CD4-positive, alpha-beta T cell treated with Interleukin-17A for 4 hours (primary cell): ENCODE results near the gene NSMCE1.
"Not testable (repeated sequence)": the region's sequence is repeated elsewhere in the genome, so short reads cannot be mapped to it uniquely, and the experiment has no call there.

ENCODE experiments used
- DNase-seq: peaks from one replicate; pipeline ENCODE4 v3.0.0-alpha.2; 2020; ENCODE audit warnings: mixed read lengths

Gene NSMCE1

DNA sequence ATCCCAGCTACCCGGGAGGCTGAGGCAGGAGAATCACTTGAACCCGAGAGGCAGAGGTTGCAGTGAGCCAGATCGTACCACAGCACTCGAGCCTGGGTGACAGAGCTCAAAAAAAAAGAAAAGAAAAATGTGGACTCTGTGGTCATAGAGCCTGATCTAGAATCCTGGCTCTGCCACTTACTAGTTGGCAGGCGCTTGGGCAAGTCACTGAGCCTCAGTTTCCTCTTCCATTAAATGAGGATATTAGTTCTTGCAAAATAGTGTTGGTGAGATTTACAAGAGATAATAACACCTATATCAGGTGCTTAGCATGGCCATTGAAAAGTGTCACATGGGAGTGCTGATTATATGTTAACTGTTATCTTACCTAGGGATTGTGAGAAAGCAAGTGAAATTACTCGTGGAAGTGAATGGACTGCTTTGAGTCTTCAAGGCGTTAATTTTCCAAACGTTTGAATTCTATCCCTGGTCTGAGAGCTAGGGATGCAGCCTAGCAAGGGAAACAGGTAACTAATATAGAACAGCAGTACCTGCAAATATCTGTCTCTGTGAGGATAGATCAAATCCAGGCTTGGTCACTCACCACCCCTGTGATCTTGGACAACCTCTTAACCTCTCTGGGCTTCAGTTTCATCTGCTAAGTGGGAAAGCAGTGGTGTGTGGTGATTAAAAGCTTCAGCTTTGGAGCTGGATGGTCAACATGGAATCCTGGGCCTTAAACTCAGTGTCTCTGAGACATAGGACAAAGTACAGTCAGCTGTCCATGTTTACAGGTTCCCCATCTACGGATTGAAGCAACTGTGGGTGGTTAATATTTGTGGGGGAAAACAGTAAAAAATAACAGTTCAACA, 953 bp upstream of the NSMCE1 start:
- no peak for DNase-seq

DNA sequence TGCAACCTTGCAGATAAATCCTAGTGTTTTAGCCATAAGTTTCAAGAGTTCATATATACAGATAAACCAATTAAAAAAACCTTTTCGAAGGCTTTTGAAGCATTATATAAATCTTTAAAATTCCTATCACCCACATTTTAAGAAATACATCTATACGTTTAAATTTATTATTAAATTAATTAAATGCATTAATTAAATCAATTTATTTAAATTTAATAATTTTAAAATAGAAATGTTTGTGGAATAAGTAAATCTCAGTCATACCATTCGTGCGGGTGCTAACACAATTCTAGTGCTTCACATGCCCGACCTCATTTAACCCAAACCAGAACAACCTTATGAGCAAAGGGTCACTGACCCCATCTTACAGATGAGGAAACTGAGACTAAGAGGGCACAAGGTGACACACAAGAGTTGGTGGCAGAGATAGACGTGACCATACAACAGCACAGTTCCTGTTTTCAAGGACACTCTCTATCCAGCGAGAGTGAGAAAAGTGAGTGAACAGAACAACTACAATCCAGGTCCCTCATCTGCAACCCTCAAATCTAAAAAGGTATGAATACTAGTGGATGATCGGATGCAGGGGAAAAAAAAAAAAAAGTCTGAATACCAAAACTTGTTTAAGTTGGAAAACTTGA, 1.4 kb downstream of the NSMCE1 start:
- DNase-seq = no peak

DNA sequence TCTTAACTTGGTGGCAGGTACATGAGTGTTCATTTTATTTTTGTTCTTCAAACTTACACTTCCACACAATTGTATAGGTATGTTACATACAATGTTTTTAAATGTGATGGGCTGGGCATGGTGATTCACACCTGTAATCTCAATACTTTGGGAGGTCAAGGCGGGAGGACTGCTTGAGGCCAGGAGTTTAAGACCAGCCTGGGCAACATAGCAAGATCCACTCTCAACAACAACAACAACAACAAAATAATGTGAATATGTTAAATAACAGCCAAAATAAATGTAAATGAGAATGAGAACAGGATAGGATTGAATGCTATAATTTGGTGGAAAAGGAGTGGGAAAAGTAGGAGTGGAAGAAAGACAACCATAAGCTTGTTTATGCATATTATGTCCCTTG, 2.6 kb downstream of the NSMCE1 start:
- DNase-seq = no peak

DNA sequence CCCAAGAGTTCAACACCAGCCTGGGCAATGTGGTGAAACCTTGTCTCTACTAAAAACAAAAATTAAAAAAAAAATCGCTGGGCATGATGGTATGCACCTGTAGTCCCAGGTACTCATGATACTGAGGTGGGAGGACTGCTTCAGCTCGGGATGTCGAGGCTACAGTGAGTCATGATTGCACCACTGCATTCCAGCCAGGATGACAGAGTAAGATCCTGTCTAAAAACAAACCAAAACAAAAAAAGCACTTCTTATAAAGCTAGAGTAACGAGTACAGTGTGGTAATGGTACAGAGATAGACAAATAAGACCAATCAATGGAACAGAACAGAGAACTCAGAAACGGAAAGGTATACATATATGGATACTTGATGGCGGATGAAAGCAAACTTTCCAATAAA, 4.4 kb downstream of the NSMCE1 start:
- no peak for DNase-seq

DNA sequence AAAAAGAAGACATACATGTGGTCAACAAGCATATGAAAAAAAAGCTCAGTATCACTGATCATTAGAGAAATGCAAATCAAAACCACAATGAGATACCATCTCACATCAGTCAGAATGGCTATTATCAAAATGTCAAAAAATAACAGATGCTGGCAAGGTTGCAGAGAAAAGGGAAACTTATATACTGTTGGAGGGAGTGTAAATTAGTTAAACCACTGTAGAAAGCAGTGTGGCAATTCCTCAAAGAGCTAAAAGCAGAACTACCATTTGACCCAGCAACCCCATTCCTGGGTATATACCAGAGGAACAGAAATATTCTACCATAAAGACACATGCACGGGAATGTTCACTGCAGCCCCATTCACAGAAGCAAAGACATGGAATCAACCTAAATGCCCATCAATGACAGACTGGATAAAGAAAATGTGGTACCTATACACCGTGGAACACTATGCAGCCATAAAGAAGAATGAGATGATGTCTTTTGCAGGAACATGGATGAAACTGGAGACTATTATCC, 5.6 kb downstream of the NSMCE1 start:
- not testable (repeated sequence) for DNase-seq

DNA sequence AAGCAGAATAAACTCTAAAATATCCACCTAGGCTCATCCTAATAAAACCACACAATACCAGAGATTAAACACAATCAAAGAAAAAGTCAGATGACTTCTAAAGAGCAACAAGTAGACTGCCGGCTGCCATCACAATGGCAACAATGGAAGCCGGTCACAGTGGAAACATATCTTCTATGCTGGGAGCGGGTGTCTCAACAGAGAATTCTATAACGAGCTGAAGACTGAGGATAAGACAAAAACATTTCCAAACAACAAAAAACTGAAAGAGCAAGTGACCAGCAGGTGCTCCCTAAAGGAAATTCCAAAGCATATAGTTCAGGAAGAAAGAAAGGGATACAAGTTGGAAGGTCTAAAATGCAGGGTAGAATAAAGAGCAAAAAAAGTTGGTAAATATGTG, 8.9 kb downstream of the NSMCE1 start:
- no peak for DNase-seq

DNA sequence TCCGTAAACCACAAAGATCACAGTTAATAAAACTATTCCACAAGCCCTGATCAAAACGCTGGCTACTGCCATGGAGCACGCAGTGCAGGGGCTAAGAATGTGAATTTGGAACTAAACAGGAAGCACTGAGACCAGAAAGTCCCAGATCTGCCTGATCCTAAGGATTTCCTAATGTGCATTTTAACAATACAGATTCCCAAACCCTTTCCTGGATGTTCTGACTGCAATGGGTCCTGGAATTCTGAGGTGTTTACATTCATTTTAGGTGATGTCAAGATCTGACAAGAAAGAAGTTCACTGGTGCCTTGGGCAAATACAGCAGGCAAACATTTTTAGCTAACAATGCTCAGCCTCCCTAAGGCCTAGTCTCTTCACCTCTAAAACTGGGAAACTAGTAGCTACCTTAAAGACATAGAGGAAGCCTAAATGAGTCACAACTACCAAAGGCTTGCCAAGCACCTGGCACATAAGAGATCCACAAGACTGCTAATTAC, 10.3 kb downstream of the NSMCE1 start:
- peak; percentile 43 for DNase-seq

DNA sequence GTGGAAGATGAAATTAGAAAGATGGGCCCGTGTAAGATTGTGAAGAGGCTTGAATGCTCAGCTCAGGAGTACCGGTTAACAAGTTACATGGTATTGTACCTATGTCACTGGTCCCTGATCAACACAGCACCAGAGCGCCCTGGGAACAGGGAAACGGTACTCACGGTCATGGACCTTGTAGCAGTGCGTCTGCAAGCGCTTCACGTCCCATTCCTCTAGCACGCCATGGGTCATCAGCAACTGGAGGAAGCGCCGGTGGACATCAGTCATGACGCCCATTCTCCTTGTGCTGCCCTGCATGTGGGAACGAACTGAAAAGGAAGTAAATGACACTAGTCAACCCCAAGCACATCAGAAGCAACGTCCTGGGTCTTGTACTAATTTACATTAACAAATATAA, 11.3 kb downstream of the NSMCE1 start:
- no peak for DNase-seq

DNA sequence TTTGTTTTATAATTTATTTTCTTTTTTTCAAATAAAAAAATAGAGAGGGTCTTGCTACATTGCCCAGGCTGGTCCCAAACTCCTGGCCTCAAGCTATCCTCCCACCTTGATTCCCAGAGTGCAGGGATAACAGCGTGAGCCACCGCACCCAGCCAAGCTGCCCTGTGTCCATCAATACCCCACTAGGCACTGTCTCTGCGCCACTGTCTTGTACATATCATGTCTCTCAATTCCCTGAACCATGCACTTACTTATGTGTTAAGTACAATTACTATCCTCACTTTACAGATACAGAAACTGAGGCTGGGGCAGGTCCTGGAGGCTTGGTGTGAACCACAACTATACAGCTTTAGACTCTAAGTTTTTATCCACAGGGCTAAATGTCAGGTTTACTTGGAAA, 11.7 kb downstream of the NSMCE1 start:
- no peak for DNase-seq

DNA sequence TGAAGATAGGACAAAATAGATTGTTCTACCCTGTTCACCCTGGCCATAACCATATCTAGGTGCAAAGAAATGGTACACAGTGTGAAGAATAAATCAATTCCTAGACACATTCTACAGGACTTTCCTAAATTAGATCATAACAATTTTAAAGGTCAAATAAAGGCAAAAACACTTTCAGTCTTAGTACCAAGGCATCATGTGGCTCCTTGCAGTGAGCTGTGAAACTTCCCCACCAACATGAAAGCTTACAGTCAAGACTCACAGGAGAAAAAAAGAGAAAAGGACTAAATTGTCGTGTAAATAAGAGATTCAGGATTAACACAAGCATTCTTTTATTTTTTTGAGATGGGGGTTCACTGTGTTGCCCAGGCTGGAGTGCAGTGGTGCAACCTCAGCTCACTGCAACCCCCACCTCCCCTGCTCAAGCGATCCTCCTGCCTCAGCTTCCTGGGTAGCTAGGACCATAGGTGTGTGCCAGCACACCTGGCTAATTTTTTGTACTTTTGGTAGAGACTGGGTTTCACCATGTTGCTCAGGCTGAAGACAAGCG, 14.2 kb downstream of the NSMCE1 start:
- DNase-seq = peak; percentile 38

DNA sequence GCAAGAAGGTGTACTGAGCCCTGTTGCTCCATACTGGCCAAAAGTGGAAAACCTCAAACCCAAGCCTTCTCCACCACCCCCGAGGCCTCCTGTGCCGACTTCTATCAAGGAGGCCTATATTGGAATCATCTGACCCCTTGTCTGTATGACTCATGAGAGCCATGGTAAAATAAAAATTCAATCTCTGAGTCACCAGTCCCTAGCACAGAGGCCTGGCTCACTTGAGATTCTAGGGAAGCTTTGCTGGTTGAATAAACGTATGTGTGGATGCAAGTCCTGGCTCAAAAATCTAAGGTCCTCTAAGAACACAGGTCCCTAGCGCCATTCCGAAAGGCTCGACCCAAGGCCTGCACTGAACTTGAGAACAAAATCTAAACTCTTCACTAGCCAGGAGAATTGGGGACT, 15.0 kb downstream of the NSMCE1 start:
- DNase-seq = no peak

DNA sequence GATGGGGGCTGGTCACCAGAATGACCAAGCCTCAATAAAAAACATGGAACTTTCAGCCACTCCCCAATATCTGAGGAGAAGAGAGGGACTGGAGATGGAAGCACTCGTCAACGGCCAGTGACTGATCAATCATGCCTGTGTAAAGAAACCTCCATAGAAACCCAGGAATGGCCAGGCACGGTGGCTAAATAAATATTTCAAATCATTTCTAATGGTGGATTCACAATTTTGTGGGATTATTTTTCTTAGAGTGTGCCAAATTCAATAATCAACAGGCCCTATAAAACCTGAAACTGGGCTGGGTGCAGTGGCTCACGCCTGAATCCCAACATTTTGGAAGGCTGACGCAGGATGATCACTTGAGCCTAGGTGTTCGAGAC, 16.4 kb downstream of the NSMCE1 start:
- no peak for DNase-seq

DNA sequence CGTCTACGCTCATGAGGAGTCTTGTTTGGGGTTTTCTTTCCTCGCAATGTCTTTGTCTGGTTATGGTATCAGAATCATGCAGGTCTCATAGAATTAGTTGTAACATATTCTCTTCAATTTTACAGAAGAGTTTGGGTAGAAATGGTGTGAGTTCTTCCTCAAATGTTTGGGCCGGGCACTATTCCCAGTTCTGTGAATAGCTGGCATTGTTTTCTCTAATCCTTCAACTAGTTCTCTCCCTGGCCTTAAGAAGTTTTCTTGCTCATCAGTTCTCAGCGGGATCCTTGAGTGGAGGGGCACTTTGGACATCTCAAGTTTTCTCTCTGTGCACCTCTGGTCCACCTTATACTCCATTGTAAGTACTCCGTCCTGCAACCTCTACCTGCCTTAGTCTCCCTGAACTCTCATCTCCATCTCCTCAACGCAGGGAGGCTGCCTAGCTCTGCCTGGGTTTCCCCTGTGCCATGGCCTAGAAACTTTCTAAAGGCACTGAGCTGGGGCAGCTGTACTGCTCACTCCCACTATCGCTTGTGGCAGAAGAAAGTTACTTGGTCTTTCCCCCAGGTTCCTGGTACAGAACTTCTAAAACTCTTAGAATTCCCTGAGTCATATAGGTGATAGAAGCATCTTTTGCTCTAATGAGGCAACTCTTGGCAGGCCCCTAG, 16.9 kb downstream of the NSMCE1 start:
- no peak for DNase-seq

DNA sequence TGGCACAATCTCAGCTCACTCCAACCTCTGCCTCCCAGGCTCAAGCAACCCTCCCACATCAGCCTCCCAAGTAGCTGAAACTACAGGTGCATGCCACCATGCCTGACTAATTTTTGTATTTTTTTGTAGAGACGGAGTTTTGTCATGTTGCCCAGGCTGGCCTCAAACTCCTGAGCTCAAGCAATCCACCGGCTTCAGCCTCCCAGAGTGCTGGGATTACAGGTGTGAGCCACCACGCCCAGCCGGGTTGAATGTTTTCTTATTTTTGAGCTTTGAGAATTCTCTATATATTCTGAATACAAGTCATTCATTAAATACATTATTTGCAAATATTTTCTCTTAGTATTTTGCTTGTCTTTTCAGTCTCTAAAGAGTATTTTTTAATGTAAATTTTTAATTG, 19.7 kb downstream of the NSMCE1 start:
- DNase-seq = not testable (repeated sequence)

DNA sequence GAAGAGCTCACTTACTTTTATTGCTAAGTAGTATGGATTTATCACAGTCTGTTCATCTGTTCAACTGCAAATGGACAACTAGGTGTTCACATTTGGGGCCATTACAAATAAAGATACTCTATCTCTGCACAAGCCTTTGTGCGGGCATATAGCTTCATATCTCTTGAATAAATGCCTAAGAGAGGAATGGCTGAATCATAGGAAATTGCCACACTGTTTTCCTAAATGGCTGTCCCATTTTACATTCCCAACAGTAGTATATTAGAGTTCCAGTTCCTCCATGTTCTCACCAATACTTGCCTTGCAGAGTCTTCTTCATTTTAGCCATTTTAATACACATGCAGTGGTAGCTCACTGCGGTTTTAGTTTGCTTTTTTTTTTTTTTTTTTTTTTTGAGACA, 20.5 kb downstream of the NSMCE1 start:
- DNase-seq = no peak

DNA sequence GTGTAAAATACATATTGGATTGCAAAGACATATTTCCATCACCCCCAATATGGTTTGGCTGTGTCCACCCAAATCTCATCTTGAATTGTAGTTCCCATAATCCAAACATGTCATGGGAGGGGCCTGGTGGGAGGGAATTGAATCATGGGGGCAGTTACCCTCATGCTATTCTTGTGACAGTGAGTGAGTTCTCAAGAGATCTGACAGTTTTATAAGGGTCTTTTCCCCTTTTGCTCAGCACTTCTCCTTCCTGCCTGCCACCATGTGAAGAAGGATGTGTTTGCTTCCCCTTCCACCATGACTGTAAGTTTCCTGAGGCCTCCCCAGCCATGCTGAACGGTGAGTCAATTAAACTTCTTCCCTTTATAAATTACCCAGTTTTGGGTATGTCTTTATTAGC, 21.5 kb downstream of the NSMCE1 start:
- not testable (repeated sequence) for DNase-seq

DNA sequence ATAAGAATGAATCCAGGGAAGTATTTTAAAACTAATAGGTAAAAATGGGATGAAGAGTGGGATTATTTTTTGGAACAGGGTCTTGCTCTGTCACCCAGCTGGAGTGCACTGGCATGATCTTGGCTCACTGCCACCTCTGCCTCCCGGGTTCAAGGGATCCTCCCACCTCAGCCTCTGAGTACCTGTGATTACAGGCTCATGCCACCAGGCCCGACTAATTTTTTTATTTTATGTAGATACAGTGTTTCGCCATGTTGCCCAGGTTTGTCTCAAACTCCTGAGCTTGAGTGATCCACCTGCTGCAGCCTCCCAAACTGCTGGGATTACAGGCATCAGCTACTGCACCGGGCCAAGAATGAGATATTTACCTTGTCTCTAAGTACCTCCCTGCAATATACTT, 22.1 kb downstream of the NSMCE1 start:
- DNase-seq = no peak

DNA sequence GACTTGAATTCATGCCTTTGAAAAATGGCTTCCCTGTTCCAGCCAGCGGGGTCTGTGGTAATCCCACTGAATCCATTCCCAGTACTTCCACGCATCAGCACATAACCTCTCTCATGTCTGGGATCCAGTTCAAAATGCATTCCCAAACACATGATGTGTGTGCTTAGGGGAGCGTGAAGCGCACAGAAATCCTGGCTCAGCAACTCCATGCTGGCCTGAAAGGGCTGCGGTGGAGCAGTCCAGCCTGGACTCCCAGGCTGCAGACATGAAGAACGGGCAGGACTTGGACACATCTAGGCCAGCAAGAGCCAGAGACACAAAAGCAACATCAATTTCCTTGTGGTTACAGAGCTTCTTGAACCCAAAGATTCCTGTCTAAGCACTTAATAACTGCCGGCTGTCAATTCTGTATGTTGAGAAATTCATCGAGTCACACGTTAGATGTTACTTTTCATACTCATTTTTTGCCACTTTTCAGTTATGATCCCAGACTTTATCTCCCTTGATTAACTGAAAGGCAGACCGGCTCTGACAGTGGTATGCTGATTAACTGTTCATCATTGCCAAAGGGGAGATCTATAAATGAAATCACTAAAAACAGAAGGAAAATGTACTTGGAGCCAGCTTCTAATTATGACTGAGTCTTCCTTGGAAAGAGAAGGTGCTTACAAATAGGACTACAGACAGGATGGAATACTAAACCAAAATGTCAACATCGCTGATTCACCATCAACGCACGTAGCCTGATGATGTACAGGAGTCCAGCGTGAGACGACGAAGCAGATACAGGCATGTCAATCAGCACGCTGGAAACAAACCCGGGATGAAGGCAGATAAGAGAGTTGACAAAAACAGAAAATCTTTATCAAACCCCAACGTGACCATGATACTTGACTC, 23.0 kb downstream of the NSMCE1 start:
- peak; percentile 40 for DNase-seq

DNA sequence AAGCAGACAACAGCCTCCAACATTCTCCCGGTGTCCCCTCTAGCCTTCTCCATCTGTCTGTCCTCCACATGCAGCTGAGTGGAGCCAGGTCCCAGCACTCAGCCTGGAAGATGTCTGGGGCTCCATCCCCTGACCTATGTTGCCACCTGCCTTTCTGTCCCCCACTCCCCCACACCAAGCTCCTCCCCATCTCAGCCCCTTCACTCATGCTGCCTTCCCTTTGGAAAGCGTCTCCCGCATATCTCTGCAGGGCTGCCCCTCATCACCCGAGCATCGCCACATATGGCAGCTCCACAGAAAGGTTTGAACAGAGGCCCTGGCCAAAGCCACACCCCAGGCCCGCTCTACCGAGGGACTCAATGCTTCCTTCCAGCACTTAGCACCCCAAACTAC, 24.2 kb downstream of the NSMCE1 start:
- DNase-seq = peak; percentile 2

DNA sequence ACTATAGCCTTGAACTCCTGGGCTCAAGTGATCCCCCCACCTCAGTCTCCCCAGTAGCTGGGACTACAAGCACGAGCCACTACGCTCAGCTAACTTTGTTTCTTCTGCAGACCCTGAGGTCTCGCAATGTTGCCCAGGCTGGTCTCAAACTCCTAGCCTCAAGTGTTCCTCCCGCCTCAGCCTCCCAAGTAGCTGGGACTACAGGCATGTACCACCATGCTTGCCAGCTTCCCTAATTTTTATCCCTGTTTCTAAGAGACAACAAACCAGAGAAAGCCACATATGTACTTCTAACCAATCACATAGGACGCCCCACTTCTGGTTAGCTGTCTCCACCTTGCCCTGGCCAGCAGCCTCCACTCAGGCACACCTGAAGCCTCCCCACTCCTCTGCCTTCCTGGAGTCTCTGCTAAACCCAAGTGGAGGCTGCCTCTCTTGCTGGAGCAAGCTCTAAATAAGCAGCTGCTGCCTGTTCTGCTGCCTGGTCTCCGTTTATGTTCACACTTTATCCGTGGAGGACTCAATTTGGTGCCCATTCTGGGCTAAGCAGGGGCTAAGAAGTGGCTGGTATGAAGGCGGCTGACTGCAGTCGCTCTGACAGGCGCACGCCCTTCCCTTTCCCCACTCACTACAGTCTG, 24.7 kb downstream of the NSMCE1 start:
- peak; percentile 3 for DNase-seq

DNA sequence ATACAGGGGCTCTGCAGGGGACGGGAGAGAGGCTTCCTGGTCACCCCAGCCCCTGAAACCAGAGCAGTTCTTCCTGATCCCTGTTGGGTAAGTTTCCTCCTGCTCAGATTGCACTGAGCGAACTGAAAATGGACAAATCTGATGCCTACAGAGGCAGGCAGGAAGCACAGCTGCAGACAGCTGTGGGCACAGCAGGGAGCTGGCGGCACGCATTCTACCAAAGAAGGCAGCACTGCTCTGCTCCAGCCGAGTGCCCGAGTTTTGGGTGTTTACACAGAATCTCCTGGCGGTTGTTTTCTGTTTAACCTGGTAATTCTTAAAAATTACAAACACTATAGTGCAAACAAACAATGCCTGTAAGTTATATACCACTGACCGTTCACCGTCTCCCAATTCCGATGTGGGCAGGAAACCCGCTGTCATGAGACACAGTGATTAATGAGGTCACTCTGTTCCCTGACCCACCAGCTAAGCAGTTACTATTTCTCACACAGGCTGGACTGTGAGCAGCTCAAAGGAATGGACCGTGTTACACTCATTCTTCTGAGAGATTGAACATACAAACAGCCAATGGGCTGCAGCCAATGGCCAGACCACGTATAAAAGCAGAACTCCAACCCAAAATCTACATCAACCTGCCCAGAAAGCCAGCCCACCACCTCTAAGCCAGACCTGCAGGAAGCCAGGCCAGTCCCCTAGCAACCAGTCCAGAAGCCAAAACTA, 25.5 kb downstream of the NSMCE1 start:
- DNase-seq = peak; percentile 70
